D721Med (cell line): ENCODE results near the gene LPCAT1.
"Not testable (repeated sequence)": the region's sequence is repeated elsewhere in the genome, so short reads cannot be mapped to it uniquely, and the experiment has no call there.

ENCODE experiments used
- DNase-seq: peaks from one replicate; pipeline ENCODE4 v3.0.0; 2011; ENCODE audit warnings: low spot score; ENCODE audit not compliant: insufficient read length
- FAIRE-seq: peaks from 2 replicates; lab custom pipeline; 2011; peaks lifted over from hg19 to GRCh38; lab: Jason Lieb, UNC
- CTCF ChIP-seq: IDR thresholded peaks from 2 replicates; pipeline ENCODE4 v1.5.1; 2012; ENCODE audit warnings: mild to moderate bottlenecking, control low read depth; ENCODE audit not compliant: insufficient read depth; ENCODE audit errors: missing control alignments

The LPCAT1 gene

DNA sequence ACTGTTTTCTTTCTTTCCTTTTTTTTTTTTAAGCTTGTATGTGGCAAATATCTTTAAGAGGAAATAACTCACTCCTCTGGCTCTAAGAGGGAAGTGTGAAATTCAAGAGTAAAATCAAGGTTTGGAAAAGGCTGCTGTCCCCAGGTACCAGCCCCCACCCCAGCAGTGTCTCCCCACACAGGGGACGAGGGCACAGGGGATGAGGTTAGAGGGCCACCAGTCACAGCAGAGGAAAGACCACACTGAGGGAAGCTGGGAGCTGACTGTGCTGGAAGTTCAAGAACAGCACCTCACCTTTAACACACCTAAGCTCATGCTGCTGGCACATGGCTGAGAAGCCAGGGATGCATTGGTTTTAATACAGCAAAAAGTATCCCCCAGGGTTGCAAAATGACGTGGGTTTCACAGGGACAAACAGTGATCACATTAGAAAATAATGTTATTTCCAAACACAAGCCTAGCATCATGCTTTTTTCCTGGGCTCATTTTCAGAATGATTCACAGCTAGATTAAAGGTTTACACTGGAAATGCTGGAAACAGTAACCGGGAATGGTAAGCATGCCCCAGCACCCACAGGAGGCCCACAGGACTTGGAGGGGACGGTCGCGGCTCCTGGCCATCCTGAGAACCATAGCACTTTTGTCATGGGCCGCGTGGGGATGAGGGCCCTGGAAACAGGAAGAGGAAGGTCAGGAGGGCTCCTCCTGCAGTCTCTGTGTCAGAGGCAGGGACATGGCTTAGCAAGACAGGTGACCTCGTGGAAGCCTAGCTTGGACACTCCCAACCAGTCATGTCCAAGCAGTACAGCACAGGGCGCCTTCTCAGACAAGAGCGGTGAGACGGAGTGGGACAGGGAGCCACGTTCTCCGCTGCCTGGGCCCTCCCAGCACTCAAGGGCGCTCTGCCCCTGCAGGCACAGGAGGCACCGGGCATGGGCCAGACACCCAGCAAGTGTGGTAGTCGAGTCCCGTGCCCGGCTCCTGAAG is 6.9 kb downstream of the LPCAT1 start:
- DNase-seq (no peak), FAIRE-seq (no peak)
- TF ChIP-seq CTCF = no peak

DNA sequence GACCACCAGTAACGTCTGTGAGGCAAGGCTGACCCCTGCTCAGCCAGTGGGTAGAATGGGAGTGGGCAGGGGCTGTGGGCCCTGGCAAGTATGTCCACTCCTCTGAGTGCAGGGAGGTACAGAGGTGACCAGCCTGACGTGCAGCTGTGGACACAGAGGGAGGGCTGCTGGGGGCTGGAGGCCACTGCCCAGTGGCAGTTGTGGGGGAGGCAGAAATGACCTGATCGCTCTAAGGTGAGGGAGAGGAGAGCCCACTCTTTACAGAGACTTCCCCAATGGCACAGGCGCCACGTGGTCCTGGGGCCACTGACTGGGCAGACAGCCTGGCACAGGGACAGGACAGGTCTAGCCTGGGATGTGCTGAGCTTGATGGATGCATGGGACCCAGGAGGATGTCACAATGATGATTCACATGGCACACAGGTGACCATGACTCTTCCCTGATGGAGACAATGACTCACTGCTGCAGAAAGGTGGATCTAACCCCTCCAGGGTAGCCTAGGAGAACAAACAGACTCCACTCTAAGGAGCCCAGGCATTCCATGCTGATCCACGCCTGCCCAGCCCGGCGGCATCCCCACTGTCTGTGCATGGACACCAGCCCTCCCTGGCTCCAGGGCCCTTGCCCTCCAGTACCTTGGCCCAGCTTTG is 7.7 kb downstream of the LPCAT1 start:
- TF ChIP-seq CTCF = no peak
- DNase-seq = no peak
- no peak for FAIRE-seq

DNA sequence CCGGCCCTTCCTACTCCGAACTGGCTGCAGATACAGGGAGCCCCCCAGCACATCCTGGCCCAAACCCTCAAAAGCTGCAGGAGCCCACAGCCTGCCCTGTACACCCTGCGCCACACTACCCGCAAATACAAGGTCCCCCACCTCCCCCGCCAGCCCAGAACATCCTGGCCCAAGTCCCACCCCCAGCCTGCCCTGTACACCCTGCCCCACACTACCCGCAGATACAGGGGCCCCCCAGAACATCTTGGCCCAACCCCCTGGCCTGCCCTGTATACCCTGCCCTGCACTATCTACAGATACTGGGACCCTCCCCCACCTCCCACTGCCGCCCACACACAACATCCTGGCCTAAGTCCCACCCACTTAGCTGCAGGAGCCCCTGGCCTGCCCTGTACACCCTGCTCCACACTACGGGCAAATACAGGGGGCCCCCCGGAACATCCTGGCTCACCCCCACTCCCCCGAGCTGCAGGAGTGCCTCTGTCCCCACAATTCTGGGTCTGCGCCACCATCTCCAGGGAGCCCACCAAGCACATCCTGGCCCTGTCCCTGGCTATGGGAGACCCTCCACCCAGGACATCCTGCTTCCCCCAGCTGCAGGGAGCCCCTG is 8.3 kb downstream of the LPCAT1 start:
- DNase-seq = no peak
- FAIRE-seq = no peak
- TF ChIP-seq CTCF = no peak

GRCh38 chr5:1514819-1515310 is 8.9 kb downstream of the LPCAT1 start:
- FAIRE-seq, DNase-seq: not testable (repeated sequence)

DNA sequence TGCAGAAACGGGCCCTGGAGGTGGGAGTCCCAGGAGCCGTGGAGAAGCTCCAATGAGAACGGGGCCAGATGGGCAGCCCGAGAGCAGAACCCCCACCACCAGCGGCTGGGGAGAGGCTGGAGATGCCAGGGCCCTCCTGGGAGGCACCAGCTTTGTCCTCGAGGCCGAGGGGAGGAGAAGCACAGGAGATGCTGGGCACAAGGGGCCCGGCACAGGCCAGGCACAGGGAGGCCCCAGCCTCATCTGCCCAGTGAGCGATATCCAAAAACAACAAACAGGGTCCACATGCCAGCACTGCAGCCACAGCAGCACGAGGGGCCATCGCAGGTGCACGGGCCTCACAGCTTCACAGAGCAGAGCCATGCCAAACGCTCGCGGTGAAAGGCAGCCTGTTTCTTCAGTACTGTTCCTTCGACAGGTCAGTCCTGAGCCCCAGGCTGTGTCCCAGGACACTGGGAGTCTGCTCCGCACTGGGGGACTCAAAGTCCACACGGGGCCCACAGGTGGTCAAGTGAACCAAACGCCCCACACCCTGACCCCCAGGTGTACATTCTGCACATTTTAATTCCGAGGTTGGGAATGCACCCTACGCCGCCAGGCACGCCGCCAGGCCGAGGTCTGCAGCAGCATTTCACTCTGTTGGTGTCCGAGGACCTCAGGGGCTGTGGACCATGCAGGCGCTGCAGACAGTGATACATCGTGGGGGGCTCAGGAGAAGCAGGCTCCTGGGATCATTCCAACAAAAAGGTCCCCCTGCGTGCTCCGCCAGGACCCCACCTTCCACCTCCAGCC is 9.5 kb downstream of the LPCAT1 start:
- no peak for TF ChIP-seq CTCF
- FAIRE-seq (no peak), DNase-seq (no peak)

GRCh38 chr5:1513326-1514026 is 10.3 kb downstream of the LPCAT1 start:
- FAIRE-seq (no peak), DNase-seq (no peak)
- TF ChIP-seq CTCF = no peak
